ENCODE data around the gene CFAP69. TPM values are rescaled to one million over a fixed set of nuclear protein-coding genes. Genes with fewer than 3 reads are reported as not detected.

Gene CFAP69
- total and polyA plus RNA-seq, 2 of the 8 experiments (the other 6 are each of a cell fraction or from before 2014, with no cell fraction given), result 1.00 to 3.8 TPM

GRCh38 chr7:90225181-90225580 is 19.8 kb upstream of the CFAP69 start:
- Histone ChIP-seq H4K20me1 (replicated peaks in 1 of 2; ENCODE audit: control insufficient read depth in 1 of 2, insufficient read depth in 2 of 2, low read length in 2 of 2) (no peaks in the 10 kb centered on the region), H2AFZ (ENCODE audit: low read length) (no peak overlapping the region), H3K18ac (ENCODE audit: extremely low read depth, low read length) (no peak overlapping the region), H3K4me2 (ENCODE audit: insufficient read depth in 1 of 2, low read depth in 2 of 2, low read length in 2 of 2) (peak overlapping the region in 1 of 2 experiments; percentile 62; a peak in 2 of 4 replicates), H2BK12ac (ENCODE audit: low read depth, low read length) (no peak overlapping the region), H3K23ac (ENCODE audit: insufficient read length) (no peak overlapping the region), H3K9me3 (ENCODE audit: insufficient read depth in 2 of 2, low read depth in 1 of 2, low read length in 1 of 2) (no peaks in the 10 kb centered on the region), H2AK5ac (ENCODE audit: low read depth, low read length) (no peak overlapping the region), H2BK120ac (replicated peaks; ENCODE audit: low read depth, low read length) (peak overlapping the region; percentile 25), H3K4me1 (replicated peaks in 1 of 4; ENCODE audit: control insufficient read depth in 3 of 4, insufficient read depth in 4 of 4, low read length in 3 of 4) (peaks cover 0 to 18% (median 6%) of the 10 kb centered on the region in 4 experiments; a peak in 5 of 7 replicates), H3K4me3 (ENCODE audit: extremely low read depth in 1 of 4, insufficient read depth in 2 of 4, low read depth in 3 of 4, low read length in 4 of 4) (peak overlapping the region in 1 of 4 experiments; percentile 42; a peak in 1 of 8 replicates), H4K8ac (ENCODE audit: extremely low read depth, insufficient read depth, low read length) (no peak overlapping the region), H3K14ac (ENCODE audit: insufficient read length) (no peak overlapping the region), H3K56ac (replicated peaks; ENCODE audit: insufficient read length, low read depth, low read length) (no peak overlapping the region), H3K27ac (ENCODE audit: low read depth, low read length) (peak overlapping the region; percentile 70), H2BK5ac (ENCODE audit: low read depth, low read length) (no peak overlapping the region), H3K4ac (replicated peaks; ENCODE audit: insufficient read length, low read depth, low read length) (no peak overlapping the region), H4K5ac (ENCODE audit: insufficient read length, low read depth, low read length) (no peak overlapping the region), H2BK15ac (ENCODE audit: low read length) (no peak overlapping the region), H3K23me2 (ENCODE audit: low read depth, low read length) (no peaks in the 10 kb centered on the region), H4K91ac (replicated peaks; ENCODE audit: insufficient read length, low read length) (no peak overlapping the region), H3K36me3 (ENCODE audit: control insufficient read depth in 2 of 4, insufficient read depth in 4 of 4, low read length in 3 of 4) (peaks cover 0 to 21% (median 3%) of the 10 kb centered on the region in 4 experiments; a peak in 3 of 8 replicates), H3K79me1 (ENCODE audit: low read depth, low read length) (no peaks in the 10 kb centered on the region; the same call in 1 of the 2 replicates), H3K27me3 (replicated peaks in 1 of 4; ENCODE audit: control insufficient read depth in 3 of 4, extremely low read depth in 1 of 4, insufficient read depth in 3 of 4, low read length in 3 of 4) (no peaks in the 10 kb centered on the region), H2BK20ac (ENCODE audit: low read length) (no peak overlapping the region), H3K79me2 (ENCODE audit: control insufficient read depth in 1 of 2, insufficient read depth in 2 of 2, low read length in 2 of 2) (peaks cover 3 to 39% of the 10 kb centered on the region in 2 experiments; a peak in 2 of 4 replicates), H3K9ac (replicated peaks in 1 of 4; ENCODE audit: extremely low read depth in 1 of 4, low read depth in 3 of 4, low read length in 3 of 4) (no peak overlapping the region)
- ChIA-PET POLR2A (ENCODE audit: partially characterized antibody) (interaction anchor here (1.1 to 6.0 kb wide), 3 partner anchors 12 to 20 kb away, joined by 3 to 48 read pairs (median 28); partner anchors contain the start of genes CFAP69 and STEAP2), CTCF (ENCODE audit: partially characterized antibody) (interaction anchor here (1.1 kb wide), 1 partner anchor 20 kb away, joined by 4 read pairs; no protein-coding TSS in a partner anchor)
- FAIRE-seq (no peak), DNase-seq (ENCODE audit: low read depth in 1 of 2, low spot score in 2 of 2) (no peak)
- WGBS, 2 experiments (ENCODE audit: extremely low coverage in 1 of 2, insufficient coverage in 1 of 2, insufficient read length in 1 of 2, insufficient replicate concordance in 2 of 2, low coverage in 1 of 2, low lambda C conversion rate in 2 of 2, missing lambda C conversion rate in 1 of 2), result 97% methylated on average over 3 of the region's 3 CpGs; no CpG with 5 or more reads in 1 of the 2 experiments
- TF ChIP-seq SP1 (IDR thresholded peaks at IDR 0.05; ENCODE audit: low read depth, low read length) (no peak), CEBPB (IDR thresholded peaks at IDR 0.05; ENCODE audit: low read depth, low read length) (no peak), NANOG (IDR thresholded peaks at IDR 0.05; ENCODE audit: insufficient read depth, low read depth, low read length, poor library complexity, severe bottlenecking) (no peak), SAP30 (IDR thresholded peaks at IDR 0.05; ENCODE audit: insufficient read depth, insufficient replicate concordance, low read length) (no peak), BACH1 (IDR thresholded peaks at IDR 0.05; ENCODE audit: low read length) (no peak), SIN3A (conservative IDR thresholded peaks at IDR 0.05 in 1 of 2, IDR thresholded peaks at IDR 0.05 in 1 of 2; ENCODE audit: low read depth in 1 of 2, low read length in 2 of 2) (no peak), CBX8 (IDR thresholded peaks at IDR 0.05; ENCODE audit: borderline replicate concordance, low read depth, low read length) (no peak), CHD2 (IDR thresholded peaks at IDR 0.05; ENCODE audit: low read length) (no peak), HDAC6 (IDR thresholded peaks at IDR 0.05; ENCODE audit: low read depth, low read length) (no peak), ZNF274 (IDR thresholded peaks at IDR 0.05; ENCODE audit: borderline replicate concordance, extremely low read depth, low read length) (no peak), EP300 (IDR thresholded peaks at IDR 0.05; ENCODE audit: borderline replicate concordance in 1 of 2, low read depth in 2 of 2, low read length in 2 of 2) (no peak)
